ENCODE results near the gene TOLLIP.

The TOLLIP gene

GRCh38 chr11:1279674-1280055, 29.8 kb downstream of the TOLLIP start:
- peaks cover 0 to 75% (median 50%) of the 10 kb centered on the region in 4 experiments for H3K36me3 ChIP-seq (ENCODE audit: control insufficient read depth in 4 of 4, insufficient read depth in 4 of 4, low read length in 3 of 4)
- H3K27ac ChIP-seq (ENCODE audit: insufficient read depth in 1 of 2, low read depth in 1 of 2, low read length in 2 of 2, poor library complexity in 1 of 2, severe bottlenecking in 2 of 2) = no peak overlapping the region
- ChIA-PET POLR2A (no interaction called here), CTCF (no interaction called here)
- H3K4me3 ChIP-seq (ENCODE audit: control insufficient read depth in 1 of 7, extremely low read depth in 1 of 7, insufficient read depth in 4 of 7, low read depth in 2 of 7, low read length in 6 of 7) = no peak overlapping the region
- peaks cover 0 to 2% (median 0%) of the 10 kb centered on the region in 4 experiments for H3K4me1 ChIP-seq (ENCODE audit: control extremely low read depth in 1 of 4, control insufficient read depth in 4 of 4, insufficient read depth in 4 of 4, low read length in 3 of 4)
- H3K9me3 ChIP-seq (ENCODE audit: control extremely low read depth in 1 of 5, control insufficient read depth in 4 of 5, insufficient read depth in 2 of 5, low read depth in 1 of 5, low read length in 4 of 5) = no peaks in the 10 kb centered on the region
- DNase-seq = no peak
- H3K27me3 ChIP-seq (replicated peaks in 2 of 5; ENCODE audit: control insufficient read depth in 4 of 5, insufficient read depth in 5 of 5, low read length in 4 of 5) = no peaks in the 10 kb centered on the region
- WGBS (ENCODE audit: insufficient coverage) = over 99% methylated on average over 12 of the region's 14 CpGs

- Histone ChIP-seq H3K36me3 (ENCODE audit: control insufficient read depth in 4 of 4, insufficient read depth in 4 of 4, low read length in 3 of 4) (peaks cover 0 to 73% (median 48%) of the 10 kb centered on the region in 4 experiments), H3K27me3 (replicated peaks in 2 of 5; ENCODE audit: control insufficient read depth in 4 of 5, insufficient read depth in 5 of 5, low read length in 4 of 5) (no peaks in the 10 kb centered on the region), H3K4me3 (ENCODE audit: control insufficient read depth in 1 of 7, extremely low read depth in 1 of 7, insufficient read depth in 4 of 7, low read depth in 2 of 7, low read length in 6 of 7) (no peak overlapping the region), H3K27ac (ENCODE audit: insufficient read depth in 1 of 2, low read depth in 1 of 2, low read length in 2 of 2, poor library complexity in 1 of 2, severe bottlenecking in 2 of 2) (no peak overlapping the region), H3K4me1 (ENCODE audit: control extremely low read depth in 1 of 4, control insufficient read depth in 4 of 4, insufficient read depth in 4 of 4, low read length in 3 of 4) (peaks cover 0 to 2% (median 0%) of the 10 kb centered on the region in 4 experiments), H3K9me3 (ENCODE audit: control extremely low read depth in 1 of 5, control insufficient read depth in 4 of 5, insufficient read depth in 2 of 5, low read depth in 1 of 5, low read length in 4 of 5) (no peaks in the 10 kb centered on the region)
- ChIA-PET CTCF (no interaction called here), POLR2A (no interaction called here)
- no peak for DNase-seq
- 96% methylated on average over 23 of the region's 40 CpGs for WGBS (ENCODE audit: insufficient coverage)
These were observed 30.4 kb downstream of the TOLLIP start for GRCh38 chr11:1278766-1279673.

GRCh38 chr11:1277936-1278512, 31.4 kb downstream of the TOLLIP start:
- no peak overlapping the region for H3K27ac ChIP-seq (ENCODE audit: insufficient read depth in 1 of 2, low read depth in 1 of 2, low read length in 2 of 2, poor library complexity in 1 of 2, severe bottlenecking in 2 of 2)
- WGBS (ENCODE audit: insufficient coverage) = 94% methylated on average over 27 of the region's 27 CpGs
- H3K4me1 ChIP-seq (ENCODE audit: control extremely low read depth in 1 of 4, control insufficient read depth in 4 of 4, insufficient read depth in 4 of 4, low read length in 3 of 4) = peaks cover 0 to 2% (median 0%) of the 10 kb centered on the region in 4 experiments
- H3K36me3 ChIP-seq (ENCODE audit: control insufficient read depth in 4 of 4, insufficient read depth in 4 of 4, low read length in 3 of 4) = peaks cover 0 to 67% (median 43%) of the 10 kb centered on the region in 4 experiments
- peak in 1 of 3 donors; percentile 13 for DNase-seq
- no peaks in the 10 kb centered on the region for H3K9me3 ChIP-seq (ENCODE audit: control extremely low read depth in 1 of 5, control insufficient read depth in 4 of 5, insufficient read depth in 2 of 5, low read depth in 1 of 5, low read length in 4 of 5)
- H3K4me3 ChIP-seq (ENCODE audit: control insufficient read depth in 1 of 7, extremely low read depth in 1 of 7, insufficient read depth in 4 of 7, low read depth in 2 of 7, low read length in 6 of 7) = no peak overlapping the region
- no peaks in the 10 kb centered on the region for H3K27me3 ChIP-seq (replicated peaks in 2 of 5; ENCODE audit: control insufficient read depth in 4 of 5, insufficient read depth in 5 of 5, low read length in 4 of 5)
- POLR2A ChIA-PET = no interaction called here
- CTCF ChIA-PET = no interaction called here

GRCh38 chr11:1276866-1277615, 32.4 kb downstream of the TOLLIP start:
- Histone ChIP-seq H3K4me1 (ENCODE audit: control extremely low read depth in 1 of 4, control insufficient read depth in 4 of 4, insufficient read depth in 4 of 4, low read length in 3 of 4) (peaks cover 0 to 2% (median 0%) of the 10 kb centered on the region in 4 experiments), H3K36me3 (ENCODE audit: control insufficient read depth in 4 of 4, insufficient read depth in 4 of 4, low read length in 3 of 4) (peaks cover 0 to 65% (median 43%) of the 10 kb centered on the region in 4 experiments)

GRCh38 chr11:1276041-1276790, 33.2 kb downstream of the TOLLIP start:
- Histone ChIP-seq H3K27me3 (replicated peaks in 2 of 5; ENCODE audit: control insufficient read depth in 4 of 5, insufficient read depth in 5 of 5, low read length in 4 of 5) (no peaks in the 10 kb centered on the region), H3K4me3 (ENCODE audit: control insufficient read depth in 1 of 7, extremely low read depth in 1 of 7, insufficient read depth in 4 of 7, low read depth in 2 of 7, low read length in 6 of 7) (no peak overlapping the region), H3K36me3 (ENCODE audit: control insufficient read depth in 4 of 4, insufficient read depth in 4 of 4, low read length in 3 of 4) (peaks cover 0 to 57% (median 39%) of the 10 kb centered on the region in 4 experiments), H3K9me3 (ENCODE audit: control extremely low read depth in 1 of 5, control insufficient read depth in 4 of 5, insufficient read depth in 2 of 5, low read depth in 1 of 5, low read length in 4 of 5) (no peaks in the 10 kb centered on the region), H3K4me1 (ENCODE audit: control extremely low read depth in 1 of 4, control insufficient read depth in 4 of 4, insufficient read depth in 4 of 4, low read length in 3 of 4) (no peaks in the 10 kb centered on the region), H3K27ac (ENCODE audit: insufficient read depth in 1 of 2, low read depth in 1 of 2, low read length in 2 of 2, poor library complexity in 1 of 2, severe bottlenecking in 2 of 2) (no peak overlapping the region)
- POLR2A ChIA-PET = no interaction called here
- CTCF ChIA-PET = no interaction called here
- WGBS (ENCODE audit: insufficient coverage) = 96% methylated on average over 27 of the region's 32 CpGs
- DNase-seq = no peak

More at GRCh38 chr11:1276866-1277615, 32.4 kb downstream of the TOLLIP start:
- ChIA-PET CTCF (no interaction called here), POLR2A (no interaction called here)
- Histone ChIP-seq H3K27me3 (replicated peaks in 2 of 5; ENCODE audit: control insufficient read depth in 4 of 5, insufficient read depth in 5 of 5, low read length in 4 of 5) (no peaks in the 10 kb centered on the region), H3K9me3 (ENCODE audit: control extremely low read depth in 1 of 5, control insufficient read depth in 4 of 5, insufficient read depth in 2 of 5, low read depth in 1 of 5, low read length in 4 of 5) (no peaks in the 10 kb centered on the region), H3K27ac (ENCODE audit: insufficient read depth in 1 of 2, low read depth in 1 of 2, low read length in 2 of 2, poor library complexity in 1 of 2, severe bottlenecking in 2 of 2) (no peak overlapping the region), H3K4me3 (ENCODE audit: control insufficient read depth in 1 of 7, extremely low read depth in 1 of 7, insufficient read depth in 4 of 7, low read depth in 2 of 7, low read length in 6 of 7) (no peak overlapping the region)
- WGBS (ENCODE audit: insufficient coverage) = 96% methylated on average over 32 of the region's 37 CpGs
- no peak for DNase-seq

GRCh38 chr11:1275021-1275420, 34.4 kb downstream of the TOLLIP start:
- CTCF ChIA-PET = no interaction called here

More at GRCh38 chr11:1275021-1275420, 34.4 kb downstream of the TOLLIP start:
- Histone ChIP-seq H3K9me3 (ENCODE audit: control extremely low read depth in 1 of 5, control insufficient read depth in 4 of 5, insufficient read depth in 2 of 5, low read depth in 1 of 5, low read length in 4 of 5) (no peaks in the 10 kb centered on the region), H3K27me3 (replicated peaks in 2 of 5; ENCODE audit: control insufficient read depth in 4 of 5, insufficient read depth in 5 of 5, low read length in 4 of 5) (no peaks in the 10 kb centered on the region), H3K36me3 (ENCODE audit: control insufficient read depth in 4 of 4, insufficient read depth in 4 of 4, low read length in 3 of 4) (peaks cover 0 to 46% (median 34%) of the 10 kb centered on the region in 4 experiments), H3K27ac (ENCODE audit: insufficient read depth in 1 of 2, low read depth in 1 of 2, low read length in 2 of 2, poor library complexity in 1 of 2, severe bottlenecking in 2 of 2) (no peak overlapping the region), H3K4me3 (ENCODE audit: control insufficient read depth in 1 of 7, extremely low read depth in 1 of 7, insufficient read depth in 4 of 7, low read depth in 2 of 7, low read length in 6 of 7) (no peak overlapping the region), H3K4me1 (ENCODE audit: control extremely low read depth in 1 of 4, control insufficient read depth in 4 of 4, insufficient read depth in 4 of 4, low read length in 3 of 4) (no peaks in the 10 kb centered on the region)
- POLR2A ChIA-PET = no interaction called here
- DNase-seq = no peak
- WGBS (ENCODE audit: insufficient coverage) = 92% methylated on average over 18 of the region's 18 CpGs
